Heart left ventricle (tissue), 13 donors: ENCODE data around the gene RUSF1.

Source experiments
- CTCF ChIP-seq, 12 donors: fragments of 200-600 bp; sonication (generic) in 4 of 12; IDR thresholded peaks; one replicate each; pipeline versions ENCODE4 v1.5.0 to v1.8.0; 2018 to 2022; ENCODE audit warnings: antibody characterized with exemption in 12 of 12, mild to moderate bottlenecking in 5 of 12
- POLR2A ChIP-seq, 2 donors: fragments of 450-650 bp; IDR thresholded peaks; one replicate each; pipeline ENCODE4 v1.6.1; 2017; ENCODE audit warnings: antibody characterized with exemption in 2 of 2, mild to moderate bottlenecking in 2 of 2, moderate library complexity in 2 of 2
- donor health status: ischemic (EF 13 %, LVEDD 7.1; RV severe dilation, severe dysfunction).
- donor health status: DM: no; HTN: yes; CAD: no.
- donor health status: DM: no; HTN: no; CAD: no.
- donor health status: ischemic (EF 25% LVEDD 6.9; RV normal size, moderate dysfunction).
- donor health status: ischemic (EF 25% LVEDD 5.7; RV mildly dilated, moderate dysfunction).
- donor health status: ischemic (EF 35%, LVEDD 5.7; RV mildly dilated, moderate dysfunction).
- donor health status: nonischemic (EF 11% LVEDD 7.7; RV severe dilation, severe dysfunction).
- donor health status: DM: yes; HTN: yes; CAD: no.
- donor health status: PGD.
- donor health status: ischemic (EF 29% LVEDD 5.4; RV normal size, mild dysfunction).
- donor health status: nonischemic (EF 23%, LVEDD 6.1; RV moderate dilation, normal function).

GRCh38 chr16:31441956-31442355 lies 66.2 kb downstream of the RUSF1 start:
- TF ChIP-seq CTCF (IDR thresholded peaks at IDR 0.05) (no peak), POLR2A (IDR thresholded peaks at IDR 0.05) (no peak)
